PC-3 (cell line): ENCODE measurements around the gene PIGX. TPM values are rescaled to one million over a fixed set of nuclear protein-coding genes. Genes with fewer than 3 reads are reported as not detected.
A peak's percentile ranks its signal among the peaks of the same experiment; 100 is the strongest.

Experiments used
- ATAC-seq: fragments of 200-7000 bp; cut with Tn5 transposase; 2 replicates; pipeline ENCODE4 v1.9.1; 2020; ENCODE audit warnings: mild to moderate bottlenecking, moderate library complexity
- BruUV-seq: library from RNA; stranded (reverse); fragments of 400-500 nt; replicated peaks from 2 replicates; lab custom pipeline; 2021; lab: Mats Ljungman, UMichigan
- CTCF ChIA-PET: fragments of 300-600 bp; sonication (Branson Sonifier 250); formaldehyde crosslinking; loops from one replicate; lab custom pipeline; 2022; ENCODE audit warnings: antibody characterized with exemption; lab: Charles Lee
- POLR2A ChIA-PET: fragments of 300-600 bp; sonication (Branson Sonifier 250); formaldehyde crosslinking; loops from one replicate; lab custom pipeline; 2022; ENCODE audit warnings: antibody characterized with exemption; ENCODE audit not compliant: unreplicated experiment; lab: Charles Lee
- DNase-seq: peaks from one replicate; pipeline ENCODE4 v3.0.0-alpha.2; 2015
- H2AFZ ChIP-seq: fragments of 300-600 bp; sonication (generic); 2 replicates; pipeline ENCODE4 v1.6.0; 2016; ENCODE audit warnings: antibody characterized with exemption, low read length
- H3F3A ChIP-seq: fragments of 300-600 bp; sonication (generic); one replicate; pipeline ENCODE4 v1.6.0; 2017; ENCODE audit warnings: antibody characterized with exemption, low read length, control low read depth, mild to moderate bottlenecking; ENCODE audit not compliant: unreplicated experiment
- H3K27ac ChIP-seq: fragments of 300-600 bp; sonication (generic); 2 replicates; pipeline ENCODE4 v1.5.1; 2016; ENCODE audit warnings: mild to moderate bottlenecking, low read length
- H3K27me3 ChIP-seq: fragments of 300-600 bp; sonication (generic); 2 replicates; pipeline ENCODE4 v1.6.1; 2016; ENCODE audit warnings: low read length, mixed read lengths
- H3K36me3 ChIP-seq: fragments of 300-600 bp; sonication (generic); 2 replicates; pipeline ENCODE4 v1.6.1; 2016; ENCODE audit warnings: low read depth, mixed run types, low read length, mixed read lengths
- H3K4me1 ChIP-seq: fragments of 300-600 bp; sonication (generic); 2 replicates; pipeline ENCODE4 v1.5.1; 2016; ENCODE audit warnings: low read length; ENCODE audit not compliant: insufficient read depth
- H3K4me2 ChIP-seq: fragments of 300-600 bp; sonication (generic); 2 replicates; pipeline ENCODE4 v1.6.0; 2016; ENCODE audit warnings: low read length
- H3K4me3 ChIP-seq: fragments of 300-600 bp; sonication (generic); 2 replicates; pipeline ENCODE4 v1.5.1; 2016; ENCODE audit warnings: mild to moderate bottlenecking, low read length, mixed read lengths
- H3K79me2 ChIP-seq: fragments of 300-600 bp; sonication (generic); 2 replicates; pipeline ENCODE4 v1.6.1; 2017; ENCODE audit warnings: low read length, mixed read lengths
- H3K9ac ChIP-seq: fragments of 300-600 bp; sonication (generic); 2 replicates; pipeline ENCODE4 v1.6.0; 2016; ENCODE audit warnings: mild to moderate bottlenecking, low read length
- H3K9me2 ChIP-seq: fragments of 300-600 bp; sonication (generic); replicated peaks from 2 replicates; pipeline ENCODE4 v1.6.1; 2016; ENCODE audit warnings: mixed run types, low read length, mixed read lengths
- H3K9me3 ChIP-seq: fragments of 300-600 bp; sonication (generic); 2 replicates; pipeline ENCODE4 v1.6.1; 2016; ENCODE audit warnings: low read length, mixed read lengths
- H4K20me1 ChIP-seq: fragments of 300-600 bp; sonication (generic); 2 replicates; pipeline ENCODE4 v1.6.1; 2016; ENCODE audit warnings: low read length, mixed read lengths
- CTCF ChIP-seq: fragments of 300-600 bp; sonication (generic); conservative IDR thresholded peaks from 2 replicates; pipeline ENCODE4 v1.5.1; 2017; ENCODE audit warnings: antibody characterized with exemption, low read depth, mild to moderate bottlenecking, low read length
- EZH2 ChIP-seq: fragments of 300-600 bp; sonication (generic); IDR thresholded peaks from one replicate; pipeline ENCODE4 v1.6.1; 2017; ENCODE audit warnings: antibody characterized with exemption, mild to moderate bottlenecking, low read length; ENCODE audit not compliant: unreplicated experiment
- EZH2phosphoT487 ChIP-seq: fragments of 300-600 bp; sonication (generic); IDR thresholded peaks from 2 replicates; pipeline ENCODE4 v1.6.1; 2018; ENCODE audit warnings: mild to moderate bottlenecking, antibody characterized with exemption, low read length, borderline replicate concordance
- intact Hi-C: fragments of 100-400 bp; cut with micrococcal nuclease; formaldehyde crosslinking; loops from 2 replicates; pipeline ENCODE4 v1.9.0; 2023
- total RNA-seq: library from RNA; depleted of rRNA; stranded (reverse); fragments of >200 nt; gene quantifications from 2 replicates; pipeline ENCODE4 v1.2.3, GENCODE V29; 2014

Gene PIGX
- total RNA-seq, 1 experiment from 2014 or later = 22.5 TPM

DNA sequence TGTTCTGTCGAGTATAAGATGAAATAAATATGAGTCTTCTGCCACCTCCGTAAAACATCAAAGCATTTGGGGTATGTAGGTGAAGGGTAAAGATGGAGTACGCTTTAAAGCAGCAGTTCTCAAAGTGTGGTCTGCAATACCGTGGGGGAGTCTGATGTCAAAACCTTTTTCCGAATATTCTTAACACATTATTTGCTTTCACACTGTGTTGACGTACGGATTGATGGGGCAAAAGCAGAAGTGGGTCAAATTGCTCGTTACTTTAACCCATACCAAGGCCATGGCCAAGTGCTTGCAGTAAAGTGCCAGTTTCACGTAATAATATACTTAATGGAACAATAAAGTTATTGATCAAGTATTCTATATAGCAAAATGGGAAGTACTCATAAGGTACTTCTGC is 63.8 kb downstream of the PIGX start:
- Histone ChIP-seq H4K20me1 (peaks cover 10% of the 10 kb centered on the region; the same call in 1 of the 2 replicates), H3K36me3 (peaks cover 11% of the 10 kb centered on the region), H3F3A (no peaks in the 10 kb centered on the region), H3K9me2 (no peaks in the 10 kb centered on the region), H3K9me3 (no peaks in the 10 kb centered on the region), H3K27me3 (no peaks in the 10 kb centered on the region), H3K79me2 (peaks cover 90% of the 10 kb centered on the region), H3K4me1 (peaks cover 18% of the 10 kb centered on the region), H2AFZ (no peak overlapping the region), H3K27ac (no peak overlapping the region), H3K4me2 (no peak overlapping the region), H3K4me3 (no peak overlapping the region), H3K9ac (no peak overlapping the region)
- DNase-seq = no peak
- CTCF ChIA-PET = no interaction called here
- BruUV-seq = no TSS peak
- ATAC-seq = no peak
- POLR2A ChIA-PET = no interaction called here
- TF ChIP-seq EZH2phosphoT487 = no peak
- intact Hi-C loops = no loop called here

- H2AFZ ChIP-seq = no peak overlapping the region
- H3K4me1 ChIP-seq = peaks cover 18% of the 10 kb centered on the region
- no peak overlapping the region for H3K4me2 ChIP-seq
- no peak overlapping the region for H3K27ac ChIP-seq
- no peaks in the 10 kb centered on the region for H3K9me2 ChIP-seq
- H3K4me3 ChIP-seq = no peak overlapping the region
- DNase-seq (no peak), ATAC-seq (no peak)
- H3F3A ChIP-seq = no peaks in the 10 kb centered on the region
- H4K20me1 ChIP-seq = peaks cover 10% of the 10 kb centered on the region; the same call in 1 of the 2 replicates
- no peaks in the 10 kb centered on the region for H3K27me3 ChIP-seq
- BruUV-seq = no TSS peak
- intact Hi-C loops = no loop called here
- H3K36me3 ChIP-seq = peaks cover 17% of the 10 kb centered on the region
- CTCF ChIA-PET = no interaction called here
- peaks cover 88% of the 10 kb centered on the region for H3K79me2 ChIP-seq
- POLR2A ChIA-PET = no interaction called here
- no peak for TF ChIP-seq EZH2
- TF ChIP-seq CTCF = no peak
- TF ChIP-seq EZH2phosphoT487 = no peak
- no peaks in the 10 kb centered on the region for H3K9me3 ChIP-seq
- H3K9ac ChIP-seq = no peak overlapping the region
Observed at GRCh38 chr3:196777836-196778235, 65.7 kb downstream of the PIGX start.

GRCh38 chr3:196778755-196779154 is 66.6 kb downstream of the PIGX start:
- ATAC-seq (peak; percentile 93), DNase-seq (peak; percentile 78)
- POLR2A ChIA-PET = no interaction called here
- Histone ChIP-seq H3F3A (no peaks in the 10 kb centered on the region), H4K20me1 (peaks cover 10% of the 10 kb centered on the region; the same call in 1 of the 2 replicates), H3K4me1 (peaks cover 18% of the 10 kb centered on the region), H3K79me2 (peaks cover 81% of the 10 kb centered on the region), H3K27me3 (no peaks in the 10 kb centered on the region), H2AFZ (peak overlapping the region; percentile 29; the same call in 1 of the 2 replicates), H3K27ac (peak overlapping the region; percentile 37), H3K4me2 (peak overlapping the region; percentile 57), H3K9me3 (no peaks in the 10 kb centered on the region), H3K4me3 (peak overlapping the region; percentile 20; the same call in 1 of the 2 replicates), H3K9me2 (no peaks in the 10 kb centered on the region), H3K36me3 (peaks cover 25% of the 10 kb centered on the region), H3K9ac (no peak overlapping the region)
- intact Hi-C loops = no loop called here
- CTCF ChIA-PET = no interaction called here
- BruUV-seq = no TSS peak
- no peak for TF ChIP-seq EZH2phosphoT487
- no peak for TF ChIP-seq CTCF
- TF ChIP-seq EZH2 = no peak
